ENCODE results near the gene CD6. TPM values are rescaled to one million over a fixed set of nuclear protein-coding genes. Genes with fewer than 3 reads are reported as not detected.

CD6 gene
- polyA plus RNA-seq, 2 donors = 1.3 to 1.4 TPM

DNA sequence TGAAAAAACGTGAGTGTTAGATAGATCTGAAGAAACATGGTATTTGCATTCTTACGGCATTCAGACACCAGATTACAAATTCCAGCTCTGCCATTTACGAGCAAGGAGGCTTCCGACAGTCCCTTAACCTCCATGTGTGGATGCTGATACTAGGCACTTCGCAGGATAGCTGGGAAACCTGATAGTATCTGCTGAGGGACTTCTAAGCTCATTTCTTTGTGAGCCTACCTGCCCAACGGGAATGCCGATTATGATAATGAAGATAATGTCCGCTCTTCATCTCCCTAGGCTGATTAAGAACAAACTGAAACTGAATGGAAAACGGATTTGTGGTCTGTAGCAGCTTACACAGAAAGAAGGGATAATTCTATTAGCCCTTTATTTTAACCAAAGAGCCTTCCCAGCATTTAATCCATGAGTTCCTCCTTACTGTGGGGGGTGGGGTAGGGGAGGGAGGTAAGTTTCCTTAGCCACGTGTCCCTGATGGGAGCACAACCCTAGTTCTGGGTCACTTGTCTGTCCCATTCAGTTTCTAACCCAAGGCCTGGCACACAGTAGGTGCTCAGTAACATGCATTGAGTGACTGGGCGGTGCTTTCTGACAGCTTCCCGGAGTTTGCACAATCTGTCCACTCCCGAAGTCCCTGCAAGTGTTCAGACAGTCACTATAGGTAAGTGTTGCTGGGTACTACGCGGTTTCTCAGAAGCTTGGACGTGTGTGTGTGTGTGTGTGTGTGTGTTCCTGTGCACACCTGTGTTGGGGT is 39.2 kb downstream of the CD6 start:
- peaks cover under 1 to 2% of the 10 kb centered on the region in 2 donors for H3K9me3 ChIP-seq (ENCODE audit: control insufficient read depth in 2 of 2, insufficient read depth in 1 of 2, low read depth in 1 of 2, low read length in 1 of 2)
- no peak overlapping the region for H3K27ac ChIP-seq (ENCODE audit: low read depth in 2 of 2, low read length in 1 of 2)
- H3K36me3 ChIP-seq (ENCODE audit: control insufficient read depth in 2 of 2, insufficient read depth in 2 of 2, low read length in 1 of 2) = no peaks in the 10 kb centered on the region
- peaks cover 11 to 12% of the 10 kb centered on the region in 2 donors for H3K4me1 ChIP-seq (ENCODE audit: control insufficient read depth in 2 of 2, insufficient read depth in 2 of 2, low read length in 1 of 2)
- no peak overlapping the region for H3K4me3 ChIP-seq (ENCODE audit: low read depth in 1 of 2, low read length in 2 of 2)
- 87 to 90% methylated on average over 16 of the region's 16 CpGs for WGBS, 2 donors
- no peaks in the 10 kb centered on the region for H3K27me3 ChIP-seq (ENCODE audit: control insufficient read depth in 1 of 2, insufficient read depth in 2 of 2, low read length in 2 of 2)

DNA sequence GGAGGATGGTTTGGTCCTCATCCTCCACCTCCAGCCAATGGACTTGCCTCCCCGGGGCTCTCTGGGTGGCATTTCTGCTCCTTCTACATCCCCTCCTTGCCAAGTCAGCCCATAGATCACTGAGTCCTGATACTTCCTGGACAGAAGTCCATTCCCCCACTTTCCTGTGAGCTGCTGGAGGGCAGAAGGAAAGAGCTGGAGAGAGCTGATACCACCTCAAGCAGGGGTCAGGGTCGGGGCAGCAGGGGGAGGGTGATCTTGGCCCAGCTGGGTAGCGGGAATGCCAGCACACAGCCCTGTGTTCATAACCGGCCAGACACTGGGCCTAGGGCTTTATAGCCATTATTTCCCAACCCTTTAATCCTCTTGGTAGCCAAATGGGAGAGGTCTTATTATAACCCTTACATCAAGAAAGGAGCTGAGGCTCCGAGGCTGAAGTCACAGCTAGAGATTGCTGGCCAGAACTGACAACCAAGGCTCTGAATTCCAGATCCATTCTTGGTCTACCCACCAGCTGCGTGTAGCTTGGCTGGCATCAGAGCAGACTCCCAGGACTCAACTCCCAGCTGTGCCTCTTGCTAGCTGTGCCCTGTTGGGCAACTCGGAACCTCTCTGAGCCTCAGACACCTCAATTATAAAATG is 39.9 kb downstream of the CD6 start:
- H3K4me1 ChIP-seq (ENCODE audit: control insufficient read depth in 2 of 2, insufficient read depth in 2 of 2, low read length in 1 of 2) = peaks cover 11 to 12% of the 10 kb centered on the region in 2 donors
- 68 to 71% methylated on average over 7 of the region's 7 CpGs for WGBS, 2 donors
- no peak overlapping the region for H3K27ac ChIP-seq (ENCODE audit: low read depth in 2 of 2, low read length in 1 of 2)
- H3K36me3 ChIP-seq (ENCODE audit: control insufficient read depth in 2 of 2, insufficient read depth in 2 of 2, low read length in 1 of 2) = no peaks in the 10 kb centered on the region
- no peaks in the 10 kb centered on the region for H3K27me3 ChIP-seq (ENCODE audit: control insufficient read depth in 1 of 2, insufficient read depth in 2 of 2, low read length in 2 of 2)
- H3K9me3 ChIP-seq (ENCODE audit: control insufficient read depth in 2 of 2, insufficient read depth in 1 of 2, low read depth in 1 of 2, low read length in 1 of 2) = peaks cover 0 to 2% of the 10 kb centered on the region in 2 donors
- H3K4me3 ChIP-seq (ENCODE audit: low read depth in 1 of 2, low read length in 2 of 2) = no peak overlapping the region

DNA sequence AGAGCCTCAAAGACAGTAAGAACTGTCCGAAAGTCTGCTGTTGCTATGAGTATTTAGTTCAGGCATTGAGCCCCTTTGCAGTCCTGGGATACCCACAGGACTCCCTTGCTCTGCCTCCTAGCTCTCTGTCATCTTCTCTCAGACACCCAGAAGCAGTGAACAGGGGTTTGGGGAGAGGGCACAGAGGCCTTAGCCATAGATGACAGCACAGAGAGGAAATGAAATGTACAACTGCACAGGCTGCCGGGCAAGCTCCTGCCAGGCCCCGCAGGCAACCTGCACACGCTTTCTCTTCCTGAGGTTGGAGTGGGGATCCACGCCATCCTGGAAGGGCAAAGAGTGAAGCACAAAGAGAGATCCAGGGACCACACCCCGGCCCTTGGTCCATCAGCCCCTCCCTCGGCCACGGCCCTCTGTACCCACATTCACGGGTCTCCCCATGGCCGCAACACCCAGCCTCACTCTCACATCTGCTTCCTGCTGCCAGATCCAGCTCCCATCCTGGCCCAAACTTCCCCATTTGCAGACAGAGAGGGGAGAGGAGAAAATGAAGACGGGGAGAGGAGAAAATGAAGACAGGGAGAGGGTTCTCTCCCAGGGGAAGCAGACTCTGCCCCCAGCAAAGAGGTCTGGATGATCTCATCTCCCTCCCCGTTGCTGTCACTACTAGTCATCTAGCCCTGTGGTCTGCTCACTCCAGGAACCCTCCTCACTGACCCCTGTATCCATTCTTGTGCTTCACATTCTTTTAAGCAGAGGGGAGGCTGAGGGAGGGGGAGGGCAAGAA is 40.7 kb downstream of the CD6 start:
- Histone ChIP-seq H3K9me3 (ENCODE audit: control insufficient read depth in 2 of 2, insufficient read depth in 1 of 2, low read depth in 1 of 2, low read length in 1 of 2) (peaks cover 0 to 2% of the 10 kb centered on the region in 2 donors), H3K4me3 (ENCODE audit: low read depth in 1 of 2, low read length in 2 of 2) (no peak overlapping the region), H3K27ac (ENCODE audit: low read depth in 2 of 2, low read length in 1 of 2) (no peak overlapping the region), H3K36me3 (ENCODE audit: control insufficient read depth in 2 of 2, insufficient read depth in 2 of 2, low read length in 1 of 2) (no peaks in the 10 kb centered on the region), H3K4me1 (ENCODE audit: control insufficient read depth in 2 of 2, insufficient read depth in 2 of 2, low read length in 1 of 2) (peaks cover 9 to 10% of the 10 kb centered on the region in 2 donors), H3K27me3 (ENCODE audit: control insufficient read depth in 1 of 2, insufficient read depth in 2 of 2, low read length in 2 of 2) (no peaks in the 10 kb centered on the region)
- WGBS, 2 donors = 57 to 61% methylated on average over 12 of the region's 12 CpGs

DNA sequence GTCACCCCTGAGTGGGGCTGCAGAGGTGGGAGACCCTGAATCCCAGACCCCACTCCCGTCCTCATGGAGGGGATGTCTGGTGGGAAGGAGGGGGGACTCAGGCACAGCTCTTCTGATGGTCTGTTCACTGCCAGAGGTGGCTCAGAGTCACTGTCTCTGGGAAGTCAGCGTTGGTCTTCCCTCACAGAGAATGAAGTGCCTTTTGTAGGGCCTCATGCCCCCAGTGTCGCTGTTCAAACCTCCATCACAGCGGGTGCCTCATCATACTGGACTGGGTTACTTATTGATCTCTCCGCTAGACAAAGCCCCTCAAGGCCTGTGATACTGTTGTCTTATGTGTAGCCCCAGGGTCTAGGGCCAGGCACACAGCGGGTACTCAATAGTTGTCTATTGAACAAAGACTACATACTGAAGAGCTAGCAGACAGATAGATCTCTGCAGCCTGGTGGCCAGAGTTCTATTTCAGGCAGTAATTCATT is 41.3 kb downstream of the CD6 start:
- Histone ChIP-seq H3K9me3 (ENCODE audit: control insufficient read depth in 2 of 2, insufficient read depth in 1 of 2, low read depth in 1 of 2, low read length in 1 of 2) (peaks cover 0 to 2% of the 10 kb centered on the region in 2 donors), H3K36me3 (ENCODE audit: control insufficient read depth in 2 of 2, insufficient read depth in 2 of 2, low read length in 1 of 2) (no peaks in the 10 kb centered on the region), H3K27me3 (ENCODE audit: control insufficient read depth in 1 of 2, insufficient read depth in 2 of 2, low read length in 2 of 2) (no peaks in the 10 kb centered on the region), H3K27ac (ENCODE audit: low read depth in 2 of 2, low read length in 1 of 2) (no peak overlapping the region), H3K4me3 (ENCODE audit: low read depth in 1 of 2, low read length in 2 of 2) (no peak overlapping the region), H3K4me1 (ENCODE audit: control insufficient read depth in 2 of 2, insufficient read depth in 2 of 2, low read length in 1 of 2) (peaks cover 5% of the 10 kb centered on the region in 2 donors)
- WGBS, 2 donors = 87 to 95% methylated on average over 6 of the region's 6 CpGs

DNA sequence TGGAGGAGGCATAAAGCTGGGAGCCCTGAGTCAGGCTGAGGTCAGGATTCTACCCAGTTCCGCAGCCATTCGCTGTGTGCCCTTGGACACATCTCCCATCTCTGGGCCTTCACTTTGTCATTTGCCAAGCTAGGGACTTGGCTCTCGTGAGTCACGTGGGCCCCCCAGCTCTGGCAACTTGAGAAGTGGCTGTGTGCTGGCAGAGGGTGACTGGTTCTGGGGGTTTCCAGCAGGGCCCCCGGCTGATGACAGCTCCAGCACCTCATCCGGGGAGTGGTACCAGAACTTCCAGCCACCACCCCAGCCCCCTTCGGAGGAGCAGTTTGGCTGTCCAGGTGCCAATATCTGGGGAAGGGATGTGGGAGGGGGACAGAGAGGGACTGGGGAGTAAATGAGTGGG is 46.6 kb downstream of the CD6 start:
- Histone ChIP-seq H3K4me1 (ENCODE audit: control insufficient read depth in 2 of 2, insufficient read depth in 2 of 2, low read length in 1 of 2) (peaks cover 0 to 8% of the 10 kb centered on the region in 2 donors), H3K27ac (ENCODE audit: low read depth in 2 of 2, low read length in 1 of 2) (no peak overlapping the region), H3K9me3 (ENCODE audit: control insufficient read depth in 2 of 2, insufficient read depth in 1 of 2, low read depth in 1 of 2, low read length in 1 of 2) (peaks cover 0 to 2% of the 10 kb centered on the region in 2 donors), H3K4me3 (ENCODE audit: low read depth in 1 of 2, low read length in 2 of 2) (no peak overlapping the region), H3K36me3 (ENCODE audit: control insufficient read depth in 2 of 2, insufficient read depth in 2 of 2, low read length in 1 of 2) (no peaks in the 10 kb centered on the region), H3K27me3 (ENCODE audit: control insufficient read depth in 1 of 2, insufficient read depth in 2 of 2, low read length in 2 of 2) (no peaks in the 10 kb centered on the region)
- 74 to 83% methylated on average over 7 of the region's 7 CpGs for WGBS, 2 donors

DNA sequence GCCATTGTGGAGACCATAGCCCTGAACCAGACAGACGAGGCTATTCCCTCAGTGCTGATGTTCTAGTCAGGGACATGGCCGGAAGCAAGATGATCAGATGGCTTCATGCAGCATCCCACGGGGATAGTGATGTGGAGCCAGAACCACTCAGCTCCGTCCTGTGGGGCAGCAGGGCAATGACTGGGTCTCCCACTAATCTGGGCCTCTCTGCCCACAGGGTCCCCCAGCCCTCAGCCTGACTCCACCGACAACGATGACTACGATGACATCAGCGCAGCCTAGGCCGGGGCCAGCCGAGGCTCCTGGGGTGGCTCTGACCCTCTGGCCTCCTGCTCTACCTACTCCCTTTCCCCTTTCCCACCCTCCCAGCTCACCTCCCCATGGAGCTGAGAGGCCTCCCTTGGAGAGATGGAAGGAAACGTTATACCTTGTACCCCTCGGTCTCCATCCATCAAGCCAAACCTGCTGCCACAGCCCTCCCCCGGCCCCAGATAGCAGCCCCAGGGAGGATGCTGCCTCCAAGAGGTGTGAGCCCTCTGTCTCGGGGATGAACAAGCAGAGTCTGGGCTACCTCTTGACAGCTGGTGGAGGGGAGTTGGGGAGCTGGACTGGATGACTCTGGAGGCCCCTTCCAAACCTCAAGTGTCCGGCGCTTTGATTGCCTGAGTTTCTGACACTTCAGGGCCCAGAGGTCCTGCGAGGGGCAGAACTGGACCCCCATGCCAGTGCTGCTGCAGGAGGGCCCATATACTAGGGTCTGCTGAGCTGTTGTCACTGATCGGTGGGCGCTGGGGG is 47.8 kb downstream of the CD6 start:
- H3K27ac ChIP-seq (ENCODE audit: low read depth in 2 of 2, low read length in 1 of 2) = no peak overlapping the region
- H3K4me3 ChIP-seq (ENCODE audit: low read depth in 1 of 2, low read length in 2 of 2) = no peak overlapping the region
- H3K9me3 ChIP-seq (ENCODE audit: control insufficient read depth in 2 of 2, insufficient read depth in 1 of 2, low read depth in 1 of 2, low read length in 1 of 2) = peaks cover 0 to 2% of the 10 kb centered on the region in 2 donors
- H3K27me3 ChIP-seq (ENCODE audit: control insufficient read depth in 1 of 2, insufficient read depth in 2 of 2, low read length in 2 of 2) = no peaks in the 10 kb centered on the region
- H3K4me1 ChIP-seq (ENCODE audit: control insufficient read depth in 2 of 2, insufficient read depth in 2 of 2, low read length in 1 of 2) = peaks cover 0 to 11% of the 10 kb centered on the region in 2 donors
- no peaks in the 10 kb centered on the region for H3K36me3 ChIP-seq (ENCODE audit: control insufficient read depth in 2 of 2, insufficient read depth in 2 of 2, low read length in 1 of 2)
- WGBS, 2 donors = 87% methylated on average over 19 of the region's 19 CpGs

DNA sequence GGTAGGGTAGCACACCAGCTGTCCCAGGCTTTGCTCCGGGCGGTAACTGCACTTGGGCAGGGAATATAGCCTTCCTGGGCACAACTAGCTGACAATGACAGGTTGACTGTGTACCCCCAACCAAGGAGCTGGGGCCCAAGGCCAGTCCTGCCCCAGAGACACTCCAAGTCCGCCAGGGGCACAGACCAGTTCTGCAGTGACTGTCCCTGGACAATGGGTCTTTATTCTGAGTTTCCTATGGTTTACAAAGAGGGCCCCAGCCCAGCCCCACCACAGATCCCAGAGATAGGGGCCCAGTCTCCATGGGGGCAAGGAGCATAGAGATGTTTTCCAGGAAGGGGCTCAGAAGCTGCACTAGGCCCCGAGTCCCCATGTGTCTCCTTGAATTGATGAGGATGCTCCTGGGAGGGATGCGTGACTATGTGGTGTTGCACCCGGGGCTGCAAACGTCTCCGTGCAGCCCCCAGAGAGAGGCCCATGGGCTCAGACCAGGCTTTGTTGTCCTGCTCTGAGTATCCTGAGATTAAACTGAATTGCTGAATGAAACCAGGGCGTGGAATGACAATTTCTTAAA is 48.4 kb downstream of the CD6 start:
- H3K27ac ChIP-seq (ENCODE audit: low read depth in 2 of 2, low read length in 1 of 2) = no peak overlapping the region
- H3K27me3 ChIP-seq (ENCODE audit: control insufficient read depth in 1 of 2, insufficient read depth in 2 of 2, low read length in 2 of 2) = no peaks in the 10 kb centered on the region
- H3K9me3 ChIP-seq (ENCODE audit: control insufficient read depth in 2 of 2, insufficient read depth in 1 of 2, low read depth in 1 of 2, low read length in 1 of 2) = peaks cover 0 to 2% of the 10 kb centered on the region in 2 donors
- peaks cover 0 to 11% of the 10 kb centered on the region in 2 donors for H3K4me1 ChIP-seq (ENCODE audit: control insufficient read depth in 2 of 2, insufficient read depth in 2 of 2, low read length in 1 of 2)
- H3K36me3 ChIP-seq (ENCODE audit: control insufficient read depth in 2 of 2, insufficient read depth in 2 of 2, low read length in 1 of 2) = no peaks in the 10 kb centered on the region
- 93 to 94% methylated on average over 9 of the region's 9 CpGs for WGBS, 2 donors
- no peak overlapping the region for H3K4me3 ChIP-seq (ENCODE audit: low read depth in 1 of 2, low read length in 2 of 2)

DNA sequence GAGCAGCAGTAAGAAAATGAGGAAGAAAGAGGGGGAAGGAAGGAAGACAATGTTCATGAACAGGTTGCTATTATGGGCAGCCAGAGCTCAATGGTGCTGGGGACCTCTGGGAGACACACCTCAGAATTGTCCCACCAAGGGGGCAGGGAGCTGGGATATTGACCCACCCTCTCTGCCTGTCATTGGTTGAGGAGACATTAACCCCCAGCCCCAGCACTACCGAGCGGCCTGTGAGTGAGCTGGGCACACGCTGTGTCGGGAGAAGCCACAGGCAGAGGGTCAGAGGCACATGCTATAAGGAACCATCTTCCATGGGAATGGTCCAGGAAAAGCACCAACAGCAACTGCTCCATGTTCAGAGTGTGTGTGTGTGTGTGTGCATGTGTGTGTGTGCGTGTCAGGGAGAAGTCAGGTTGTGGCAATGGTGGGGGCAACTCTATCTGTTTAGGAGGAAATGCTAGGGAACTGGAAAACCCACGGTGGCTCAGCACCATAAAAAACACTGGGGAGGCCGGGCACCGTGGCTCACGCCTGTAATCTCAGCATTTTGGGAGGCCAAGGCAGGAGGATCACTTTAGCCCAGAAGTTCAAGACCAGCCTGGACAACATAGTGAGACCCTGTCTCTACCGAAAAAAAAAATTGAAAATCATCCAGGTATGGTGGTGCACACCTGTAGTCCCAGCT is 49.2 kb downstream of the CD6 start:
- WGBS, 2 donors = 92 to 94% methylated on average over 10 of the region's 10 CpGs
- H3K9me3 ChIP-seq (ENCODE audit: control insufficient read depth in 2 of 2, insufficient read depth in 1 of 2, low read depth in 1 of 2, low read length in 1 of 2) = peaks cover 0 to 1% of the 10 kb centered on the region in 2 donors
- peaks cover 0 to 11% of the 10 kb centered on the region in 2 donors for H3K4me1 ChIP-seq (ENCODE audit: control insufficient read depth in 2 of 2, insufficient read depth in 2 of 2, low read length in 1 of 2)

More for the DNA sequence above, 49.2 kb downstream of the CD6 start:
- Histone ChIP-seq H3K27ac (ENCODE audit: low read depth in 2 of 2, low read length in 1 of 2) (no peak overlapping the region), H3K36me3 (ENCODE audit: control insufficient read depth in 2 of 2, insufficient read depth in 2 of 2, low read length in 1 of 2) (no peaks in the 10 kb centered on the region), H3K4me3 (ENCODE audit: low read depth in 1 of 2, low read length in 2 of 2) (no peak overlapping the region), H3K27me3 (ENCODE audit: control insufficient read depth in 1 of 2, insufficient read depth in 2 of 2, low read length in 2 of 2) (no peaks in the 10 kb centered on the region)
